ENCODE data around the gene PTPRN2.

- TF ChIP-seq CTCF (IDR thresholded peaks at IDR 0.05) (no peak), POLR2A (IDR thresholded peaks at IDR 0.05) (no peak)
These were observed 699.0 kb downstream of the PTPRN2 start for GRCh38 chr7:157888579-157888978.
